ENCODE measurements around the gene F12. TPM values are rescaled to one million over a fixed set of nuclear protein-coding genes. Genes with fewer than 3 reads are reported as not detected.

The F12 gene
- total RNA-seq, 1 donor from 2014 or later = 1.4 TPM

DNA sequence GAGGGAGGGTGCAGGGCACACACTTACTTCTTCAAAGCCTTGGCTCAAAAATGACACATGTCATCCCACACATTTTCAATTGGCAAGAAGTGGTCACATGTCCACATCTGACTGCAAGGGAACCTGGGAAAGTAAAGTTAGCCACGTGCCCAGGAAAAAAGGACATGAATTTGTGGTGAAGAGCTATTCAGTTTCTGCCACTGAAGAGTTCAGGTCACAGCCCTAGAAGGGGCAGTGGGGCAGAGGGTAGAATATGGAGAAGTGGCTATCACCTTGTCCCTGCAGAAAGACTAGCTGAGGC is 53.5 kb downstream of the F12 start:
- Mint-ChIP-seq H3K9me3 (ENCODE audit: unreplicated experiment) (no peaks in the 10 kb centered on the region), H3K4me3 (ENCODE audit: unreplicated experiment) (no peak overlapping the region), H3K36me3 (ENCODE audit: low read depth, unreplicated experiment) (no peaks in the 10 kb centered on the region), H3K4me1 (ENCODE audit: unreplicated experiment) (peaks cover 28% of the 10 kb centered on the region), H3K27me3 (ENCODE audit: unreplicated experiment) (peaks cover 25% of the 10 kb centered on the region), H3K27ac (ENCODE audit: unreplicated experiment) (no peak overlapping the region)
- TF ChIP-seq, protein P1, sequence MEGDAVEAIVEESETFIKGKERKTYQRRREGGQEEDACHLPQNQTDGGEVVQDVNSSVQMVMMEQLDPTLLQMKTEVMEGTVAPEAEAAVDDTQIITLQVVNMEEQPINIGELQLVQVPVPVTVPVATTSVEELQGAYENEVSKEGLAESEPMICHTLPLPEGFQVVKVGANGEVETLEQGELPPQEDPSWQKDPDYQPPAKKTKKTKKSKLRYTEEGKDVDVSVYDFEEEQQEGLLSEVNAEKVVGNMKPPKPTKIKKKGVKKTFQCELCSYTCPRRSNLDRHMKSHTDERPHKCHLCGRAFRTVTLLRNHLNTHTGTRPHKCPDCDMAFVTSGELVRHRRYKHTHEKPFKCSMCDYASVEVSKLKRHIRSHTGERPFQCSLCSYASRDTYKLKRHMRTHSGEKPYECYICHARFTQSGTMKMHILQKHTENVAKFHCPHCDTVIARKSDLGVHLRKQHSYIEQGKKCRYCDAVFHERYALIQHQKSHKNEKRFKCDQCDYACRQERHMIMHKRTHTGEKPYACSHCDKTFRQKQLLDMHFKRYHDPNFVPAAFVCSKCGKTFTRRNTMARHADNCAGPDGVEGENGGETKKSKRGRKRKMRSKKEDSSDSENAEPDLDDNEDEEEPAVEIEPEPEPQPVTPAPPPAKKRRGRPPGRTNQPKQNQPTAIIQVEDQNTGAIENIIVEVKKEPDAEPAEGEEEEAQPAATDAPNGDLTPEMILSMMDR (IDR thresholded peaks at IDR 0.05; ENCODE audit: unreplicated experiment) = no peak
- no peak for DNase-seq (ENCODE audit: low spot score)

DNA sequence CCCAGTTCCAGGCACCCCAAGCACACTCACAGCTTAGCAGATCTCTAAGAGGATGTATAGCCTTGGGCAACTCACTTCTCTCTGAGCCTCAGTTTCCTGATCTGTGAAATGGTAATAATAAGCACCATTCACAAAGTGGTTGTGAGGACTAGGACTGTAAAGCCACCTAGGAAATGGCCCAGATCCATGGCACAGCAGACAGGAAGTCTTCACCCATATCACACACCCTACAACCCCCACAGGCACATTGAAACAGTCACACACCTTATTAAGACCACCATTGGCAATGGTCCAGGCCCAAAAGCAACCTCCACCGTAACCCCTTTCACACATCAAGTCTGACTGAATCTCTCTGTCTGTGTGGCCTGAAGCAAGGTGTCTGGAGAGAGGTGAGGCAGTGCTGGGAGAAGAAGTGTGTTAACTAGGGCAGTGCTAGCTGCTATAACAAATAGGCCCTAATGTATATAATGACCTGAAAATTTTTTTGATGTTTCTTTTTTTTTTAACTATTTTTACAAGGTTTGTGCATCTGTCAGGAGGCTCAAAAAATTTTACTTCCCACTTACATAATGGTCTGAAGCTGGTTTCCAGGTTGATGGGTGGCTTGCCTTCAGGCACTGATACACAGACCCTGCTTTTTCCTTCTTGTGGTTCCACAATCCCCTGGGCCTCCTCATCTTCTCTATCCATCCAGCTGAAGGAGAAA is 54.0 kb downstream of the F12 start:
- no peaks in the 10 kb centered on the region for H3K9me3 Mint-ChIP-seq (ENCODE audit: unreplicated experiment)
- peaks cover 25% of the 10 kb centered on the region for H3K27me3 Mint-ChIP-seq (ENCODE audit: unreplicated experiment)
- DNase-seq (ENCODE audit: low spot score) = no peak
- H3K4me1 Mint-ChIP-seq (ENCODE audit: unreplicated experiment) = peaks cover 33% of the 10 kb centered on the region
- H3K36me3 Mint-ChIP-seq (ENCODE audit: low read depth, unreplicated experiment) = no peaks in the 10 kb centered on the region
- no peak overlapping the region for H3K4me3 Mint-ChIP-seq (ENCODE audit: unreplicated experiment)
- H3K27ac Mint-ChIP-seq (ENCODE audit: unreplicated experiment) = peak overlapping the region; percentile 37
- TF ChIP-seq, protein P1 (IDR thresholded peaks at IDR 0.05; ENCODE audit: unreplicated experiment) = no peak

DNA sequence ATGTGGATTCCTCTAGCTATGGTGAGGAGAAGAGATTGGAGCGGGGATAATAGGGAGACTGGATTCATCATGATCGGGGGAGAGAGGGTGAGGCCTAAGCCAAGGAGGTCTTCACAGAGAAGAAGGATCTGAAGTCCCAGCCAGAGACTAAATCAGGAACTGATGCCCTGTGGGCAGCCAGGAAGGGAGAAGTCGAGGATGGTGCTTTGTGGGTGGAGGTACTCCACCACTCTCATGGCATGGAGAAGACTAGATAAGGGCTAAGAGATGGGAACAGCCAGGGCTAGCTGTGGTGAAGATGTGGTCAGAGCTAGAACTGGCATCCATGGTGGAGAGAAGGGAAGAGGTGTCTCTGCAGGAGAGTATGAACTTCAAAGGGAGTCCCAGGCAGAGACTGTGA is 54.7 kb downstream of the F12 start:
- Mint-ChIP-seq H3K27ac (ENCODE audit: unreplicated experiment) (peak overlapping the region; percentile 0), H3K9me3 (ENCODE audit: unreplicated experiment) (no peaks in the 10 kb centered on the region), H3K4me1 (ENCODE audit: unreplicated experiment) (peaks cover 39% of the 10 kb centered on the region), H3K27me3 (ENCODE audit: unreplicated experiment) (peaks cover 20% of the 10 kb centered on the region), H3K36me3 (ENCODE audit: low read depth, unreplicated experiment) (peaks cover 1% of the 10 kb centered on the region), H3K4me3 (ENCODE audit: unreplicated experiment) (no peak overlapping the region)
- no peak for DNase-seq (ENCODE audit: low spot score)
- TF ChIP-seq, protein P1 (IDR thresholded peaks at IDR 0.05; ENCODE audit: unreplicated experiment) = no peak

DNA sequence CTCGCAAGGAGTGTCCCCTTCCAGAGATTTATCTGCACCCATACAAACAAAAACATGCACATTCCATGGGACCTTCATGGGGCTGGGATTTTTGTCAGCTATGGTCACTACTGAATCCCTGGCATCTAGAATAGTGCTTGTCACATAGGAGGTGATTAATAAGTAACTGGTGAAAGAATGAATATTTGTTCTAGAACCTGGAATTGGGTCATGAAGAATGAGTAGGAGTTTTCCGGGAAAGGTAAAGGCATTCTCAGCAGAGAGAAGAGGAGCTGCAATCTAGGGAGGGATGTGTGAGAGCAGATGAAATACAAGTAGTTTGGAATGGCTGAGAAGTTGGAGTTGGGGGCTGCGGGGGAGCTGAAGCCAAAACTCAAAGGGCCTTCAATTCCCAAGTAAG is 55.1 kb downstream of the F12 start:
- H3K27me3 Mint-ChIP-seq (ENCODE audit: unreplicated experiment) = peaks cover 21% of the 10 kb centered on the region
- TF ChIP-seq, protein P1 (IDR thresholded peaks at IDR 0.05; ENCODE audit: unreplicated experiment) = no peak
- H3K4me3 Mint-ChIP-seq (ENCODE audit: unreplicated experiment) = no peak overlapping the region
- H3K27ac Mint-ChIP-seq (ENCODE audit: unreplicated experiment) = peak overlapping the region; percentile 0
- peaks cover 4% of the 10 kb centered on the region for H3K36me3 Mint-ChIP-seq (ENCODE audit: low read depth, unreplicated experiment)
- peaks cover 44% of the 10 kb centered on the region for H3K4me1 Mint-ChIP-seq (ENCODE audit: unreplicated experiment)
- no peak for DNase-seq (ENCODE audit: low spot score)
- H3K9me3 Mint-ChIP-seq (ENCODE audit: unreplicated experiment) = no peaks in the 10 kb centered on the region

DNA sequence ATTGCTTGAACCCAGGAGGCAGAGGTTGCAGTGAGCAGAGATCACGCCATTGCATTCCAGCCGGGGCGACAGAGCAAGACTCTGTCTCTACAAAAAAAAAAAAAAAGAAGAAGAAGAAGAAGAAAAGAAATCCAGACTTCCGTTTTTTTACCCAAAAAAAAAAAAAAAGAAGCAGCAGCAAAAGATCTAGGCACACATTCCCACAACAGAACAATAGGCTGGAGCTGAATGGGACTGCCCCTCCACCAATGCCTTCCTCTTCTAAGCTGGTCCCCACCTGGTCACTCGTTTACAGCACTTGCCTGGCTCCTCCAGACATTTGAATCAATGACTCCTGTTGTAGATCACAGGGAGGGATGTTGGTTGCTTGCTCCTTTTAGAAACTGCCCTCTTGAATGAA is 56.3 kb downstream of the F12 start:
- Mint-ChIP-seq H3K4me3 (ENCODE audit: unreplicated experiment) (peak overlapping the region; percentile 71), H3K9me3 (ENCODE audit: unreplicated experiment) (no peaks in the 10 kb centered on the region), H3K4me1 (ENCODE audit: unreplicated experiment) (peaks cover 38% of the 10 kb centered on the region), H3K36me3 (ENCODE audit: low read depth, unreplicated experiment) (peaks cover 9% of the 10 kb centered on the region), H3K27me3 (ENCODE audit: unreplicated experiment) (peaks cover 16% of the 10 kb centered on the region), H3K27ac (ENCODE audit: unreplicated experiment) (peak overlapping the region; percentile 30)
- no peak for DNase-seq (ENCODE audit: low spot score)
- TF ChIP-seq, protein P1 (IDR thresholded peaks at IDR 0.05; ENCODE audit: unreplicated experiment) = no peak

Other genes with a start within 250 kb of the F12 start
- gene RAB24, start 105.8 kb downstream of the F12 start, total RNA-seq (ENCODE audit: unreplicated experiment) = 15.9 TPM
- gene PRELID1, start 105.8 kb downstream of the F12 start, total RNA-seq (ENCODE audit: unreplicated experiment) = 198 TPM
- gene MXD3, start 97.7 kb downstream of the F12 start, total RNA-seq (ENCODE audit: unreplicated experiment) = 6.4 TPM
- gene LMAN2, start 57.9 kb downstream of the F12 start, total RNA-seq (ENCODE audit: unreplicated experiment) = 137 TPM
- 21.8 TPM for gene RGS14, start 51.6 kb downstream of the F12 start, total RNA-seq (ENCODE audit: unreplicated experiment)
- not detected for gene SLC34A1, start 25.1 kb downstream of the F12 start, total RNA-seq (ENCODE audit: unreplicated experiment)
- gene PFN3, start 8.9 kb downstream of the F12 start, total RNA-seq (ENCODE audit: unreplicated experiment) = not detected
- gene GRK6, start 17.1 kb upstream of the F12 start, total RNA-seq (ENCODE audit: unreplicated experiment) = 33.1 TPM
- gene PRR7, start 37.2 kb upstream of the F12 start, total RNA-seq (ENCODE audit: unreplicated experiment) = 0.97 TPM
- 315 TPM for gene DBN1, start 64.1 kb upstream of the F12 start, total RNA-seq (ENCODE audit: unreplicated experiment)
- gene PDLIM7, start 88.0 kb upstream of the F12 start, total RNA-seq (ENCODE audit: unreplicated experiment) = 238 TPM
- gene DOK3, start 100.3 kb upstream of the F12 start, total RNA-seq (ENCODE audit: unreplicated experiment) = 51.4 TPM
- 125 TPM for gene DDX41, start 107.4 kb upstream of the F12 start, total RNA-seq (ENCODE audit: unreplicated experiment)
- 97.6 TPM for gene FAM193B, start 145.0 kb upstream of the F12 start, total RNA-seq (ENCODE audit: unreplicated experiment)
- gene TMED9, start 182.6 kb upstream of the F12 start, total RNA-seq (ENCODE audit: unreplicated experiment) = 271 TPM
- gene B4GALT7, start 190.6 kb upstream of the F12 start, total RNA-seq (ENCODE audit: unreplicated experiment) = 34.6 TPM